NCI-H69 (cell line): ENCODE results near the gene DMAC2L.
"Not testable (repeated sequence)": the region's sequence is repeated elsewhere in the genome, so short reads cannot be mapped to it uniquely, and the experiment has no call there.

Source experiments
- DNase-seq: peaks from one replicate; lab custom pipeline; 2025; lab: John Stamatoyannopoulos, UW

Gene DMAC2L

GRCh38 chr14:50356283-50356682, 44.2 kb downstream of the DMAC2L start:
- DNase-seq = not testable (repeated sequence)

- DNase-seq = no peak
These were observed 45.0 kb downstream of the DMAC2L start for GRCh38 chr14:50357124-50357523.

- DNase-seq = no peak
These were observed 45.8 kb downstream of the DMAC2L start for GRCh38 chr14:50357753-50358395.

- no peak for DNase-seq
These were observed 47.5 kb downstream of the DMAC2L start for GRCh38 chr14:50359631-50360030.

GRCh38 chr14:50360093-50360492, 48.0 kb downstream of the DMAC2L start:
- no peak for DNase-seq

GRCh38 chr14:50360851-50361250, 48.7 kb downstream of the DMAC2L start:
- no peak for DNase-seq

GRCh38 chr14:50361473-50362403, 49.6 kb downstream of the DMAC2L start:
- peak; percentile 24 for DNase-seq

GRCh38 chr14:50362764-50363713, 50.9 kb downstream of the DMAC2L start:
- DNase-seq = no peak

GRCh38 chr14:50363714-50364111, 51.6 kb downstream of the DMAC2L start:
- peak; percentile 38 for DNase-seq

- DNase-seq = peak; percentile 84
These were observed 52.7 kb downstream of the DMAC2L start for GRCh38 chr14:50364792-50365191.

GRCh38 chr14:50365572-50365971, 53.4 kb downstream of the DMAC2L start:
- not testable (repeated sequence) for DNase-seq

- DNase-seq = no peak
These were observed 54.0 kb downstream of the DMAC2L start for GRCh38 chr14:50366115-50366514.

- no peak for DNase-seq
These were observed 54.5 kb downstream of the DMAC2L start for GRCh38 chr14:50366589-50366988.

- peak; percentile 54 for DNase-seq
These were observed 59.4 kb downstream of the DMAC2L start for GRCh38 chr14:50371546-50371945.

- no peak for DNase-seq
These were observed 61.8 kb downstream of the DMAC2L start for GRCh38 chr14:50373959-50374358.

- no peak for DNase-seq
These were observed 63.6 kb downstream of the DMAC2L start for GRCh38 chr14:50375760-50376159.
